Esophagus squamous epithelium (tissue), 5 donors: Measurements from ENCODE around the gene WDR19. TPM values are rescaled to one million over a fixed set of nuclear protein-coding genes. Genes with fewer than 3 reads are reported as not detected.
"Not testable (repeated sequence)": the region's sequence is repeated elsewhere in the genome, so short reads cannot be mapped to it uniquely, and the experiment has no call there.

Experiments
- DNase-seq: peaks from one replicate; lab custom pipeline; 2025; lab: John Stamatoyannopoulos, UW
- H3K27ac ChIP-seq, 4 donors: fragments of 200-600 bp; sonication (generic); one replicate each; pipeline ENCODE4 v1.5.1; 2016 to 2019; ENCODE audit warnings: mild to moderate bottlenecking in 1 of 4
- H3K27me3 ChIP-seq, 4 donors: fragments of 200-600 bp; sonication (generic); 1 replicate in 3 of 4; 2 replicates in 1 of 4; pipeline versions ENCODE4 v1.5.1 to v1.6.0; 2017 to 2021; ENCODE audit warnings: antibody characterized with exemption in 1 of 4
- H3K36me3 ChIP-seq, 3 donors: fragments of 200-600 bp; sonication (generic); one replicate each; pipeline ENCODE4 v1.5.1; 2016 to 2019
- H3K4me1 ChIP-seq, 3 donors: fragments of 200-600 bp; sonication (generic); one replicate each; pipeline ENCODE4 v1.5.1; 2017 to 2019
- H3K4me3 ChIP-seq, 4 donors: fragments of 200-600 bp; sonication (generic); 1 replicate in 3 of 4; 2 replicates in 1 of 4; pipeline ENCODE4 v1.5.1; 2016 to 2019; ENCODE audit warnings: mild to moderate bottlenecking in 2 of 4, moderate library complexity in 1 of 4
- H3K9me3 ChIP-seq, 3 donors: fragments of 200-600 bp; sonication (generic); one replicate each; pipeline ENCODE4 v1.5.1; 2016 to 2019
- POLR2A ChIP-seq, 4 donors: fragments of 450-650 bp; IDR thresholded peaks; one replicate each; pipeline ENCODE4 v1.6.1; 2017; ENCODE audit warnings: antibody characterized with exemption in 4 of 4, mild to moderate bottlenecking in 4 of 4, moderate library complexity in 3 of 4
- WGBS, 2 donors: methylation state at CpG; one replicate each; pipeline ENCODE4 v1.1.5; 2018; 5-methylcytosine and 5-hydroxymethylcytosine counted together
- intact Hi-C: fragments of 100-400 bp; cut with DNase I; formaldehyde crosslinking; loops from one replicate; pipeline ENCODE4 v1.15.0; 2022
- total RNA-seq, 4 donors: library from RNA; depleted of rRNA; stranded (reverse); fragments of >200 nt; gene quantifications; one replicate each; pipeline ENCODE4 v1.1.0, GENCODE V29; 2016
- TF ChIP-seq, protein P1 (sequence below), 6 experiments: fragments of 450-650 bp in 4 of 6; fragments of 200-600 bp in 2 of 6; sonication (generic) in 2 of 6; IDR thresholded peaks; one replicate each; pipeline ENCODE4 v1.5.1; 2016 to 2019; ENCODE audit warnings: antibody characterized with exemption in 6 of 6, mild to moderate bottlenecking in 4 of 6, moderate library complexity in 4 of 6
- donor health status: DM: yes; HTN: yes; CAD: no.

Gene WDR19
- 10 to 100 TPM in 3 of 4 donors, 1 to 10 TPM in 1; 9.1 to 34.7 (median 10.4) TPM for total RNA-seq

- DNase-seq = peak; percentile 96
- intact Hi-C loops = no loop called here
- Histone ChIP-seq H3K27me3 (no peaks in the 10 kb centered on the region), H3K4me1 (peaks cover 0 to 18% (median 13%) of the 10 kb centered on the region in 3 donors), H3K9me3 (no peaks in the 10 kb centered on the region), H3K27ac (peak within 1 kb of the TSS; percentile 72 to 86 (median 79)), H3K36me3 (peaks cover 0 to 7% (median 0%) of the 10 kb centered on the region in 3 donors), H3K4me3 (peak within 1 kb of the TSS; percentile 73 to 87 (median 81))
- peak in 2 of 4 donors; percentile 25 to 38 for TF ChIP-seq POLR2A (IDR thresholded peaks at IDR 0.05)
- TF ChIP-seq, protein P1, sequence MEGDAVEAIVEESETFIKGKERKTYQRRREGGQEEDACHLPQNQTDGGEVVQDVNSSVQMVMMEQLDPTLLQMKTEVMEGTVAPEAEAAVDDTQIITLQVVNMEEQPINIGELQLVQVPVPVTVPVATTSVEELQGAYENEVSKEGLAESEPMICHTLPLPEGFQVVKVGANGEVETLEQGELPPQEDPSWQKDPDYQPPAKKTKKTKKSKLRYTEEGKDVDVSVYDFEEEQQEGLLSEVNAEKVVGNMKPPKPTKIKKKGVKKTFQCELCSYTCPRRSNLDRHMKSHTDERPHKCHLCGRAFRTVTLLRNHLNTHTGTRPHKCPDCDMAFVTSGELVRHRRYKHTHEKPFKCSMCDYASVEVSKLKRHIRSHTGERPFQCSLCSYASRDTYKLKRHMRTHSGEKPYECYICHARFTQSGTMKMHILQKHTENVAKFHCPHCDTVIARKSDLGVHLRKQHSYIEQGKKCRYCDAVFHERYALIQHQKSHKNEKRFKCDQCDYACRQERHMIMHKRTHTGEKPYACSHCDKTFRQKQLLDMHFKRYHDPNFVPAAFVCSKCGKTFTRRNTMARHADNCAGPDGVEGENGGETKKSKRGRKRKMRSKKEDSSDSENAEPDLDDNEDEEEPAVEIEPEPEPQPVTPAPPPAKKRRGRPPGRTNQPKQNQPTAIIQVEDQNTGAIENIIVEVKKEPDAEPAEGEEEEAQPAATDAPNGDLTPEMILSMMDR (IDR thresholded peaks at IDR 0.05) = peak; percentile 17 to 50 (median 48)
- 1% methylated on average over 22 to 25 of the region's 48 CpGs for WGBS, 2 donors
These were observed at the start of gene WDR19 for GRCh38 chr4:39181905-39182638. TSS of gene WDR19 (plus strand) at chr4:39182529. CDS start at chr4:39182558, 29 bp downstream.

DNA sequence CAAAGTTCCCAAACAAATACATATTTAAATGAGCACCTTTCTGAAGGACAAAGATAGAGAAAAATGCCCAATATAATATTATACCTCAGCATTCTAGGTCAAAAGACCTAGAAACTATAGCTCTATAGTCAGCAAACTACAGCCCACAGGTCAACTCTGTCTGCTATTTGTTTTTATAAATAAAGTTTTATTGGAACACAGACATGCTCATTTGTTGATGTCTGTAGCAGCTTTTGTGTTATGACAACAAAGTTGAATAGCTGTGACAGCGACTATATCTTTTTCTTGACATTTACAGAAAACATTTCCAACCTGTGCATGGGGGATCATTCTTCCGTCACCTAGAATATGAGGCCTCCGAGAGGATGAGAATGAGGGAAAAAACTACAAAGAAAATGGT, 48.7 kb upstream of the WDR19 start:
- Histone ChIP-seq H3K9me3 (no peaks in the 10 kb centered on the region), H3K4me1 (peaks cover 0 to 8% (median 8%) of the 10 kb centered on the region in 3 donors), H3K27ac (no peak overlapping the region), H3K4me3 (no peak overlapping the region), H3K27me3 (no peaks in the 10 kb centered on the region), H3K36me3 (no peaks in the 10 kb centered on the region)
- 95 to 97% methylated on average over 3 of the region's 3 CpGs for WGBS, 2 donors
- TF ChIP-seq, protein P1 (IDR thresholded peaks at IDR 0.05) = no peak
- TF ChIP-seq POLR2A (IDR thresholded peaks at IDR 0.05) = no peak
- no peak for DNase-seq
- intact Hi-C loops = loop anchor here (10.0 kb wide), 1 partner anchor 369 kb away; no protein-coding TSS in a partner anchor

GRCh38 chr4:39134683-39135306, 47.5 kb upstream of the WDR19 start:
- H3K4me1 ChIP-seq = peaks cover 0 to 8% (median 8%) of the 10 kb centered on the region in 3 donors
- no peaks in the 10 kb centered on the region for H3K27me3 ChIP-seq
- TF ChIP-seq, protein P1 (IDR thresholded peaks at IDR 0.05) = no peak
- TF ChIP-seq POLR2A (IDR thresholded peaks at IDR 0.05) = no peak
- 34 to 36% methylated on average over 2 of the region's 2 CpGs for WGBS, 2 donors
- peak overlapping the region in 1 of 4 donors; percentile 15 for H3K4me3 ChIP-seq
- no peaks in the 10 kb centered on the region for H3K9me3 ChIP-seq
- intact Hi-C loops = loop anchor here (5.0 to 10.0 kb wide), 2 partner anchors 232 to 370 kb away; no protein-coding TSS in a partner anchor
- no peak for DNase-seq
- H3K27ac ChIP-seq = no peak overlapping the region
- no peaks in the 10 kb centered on the region for H3K36me3 ChIP-seq

- not testable (repeated sequence) for H3K4me1 ChIP-seq, H3K36me3 ChIP-seq, H3K27ac ChIP-seq, H3K4me3 ChIP-seq, DNase-seq, H3K27me3 ChIP-seq, H3K9me3 ChIP-seq
- intact Hi-C loops = loop anchor here (5.0 to 10.0 kb wide), 2 partner anchors 236 to 373 kb away; no protein-coding TSS in a partner anchor
- WGBS, 2 donors = 77 to 100% methylated on average over 3 of the region's 3 CpGs
These were observed 44.1 kb upstream of the WDR19 start for GRCh38 chr4:39138227-39138626.

DNA sequence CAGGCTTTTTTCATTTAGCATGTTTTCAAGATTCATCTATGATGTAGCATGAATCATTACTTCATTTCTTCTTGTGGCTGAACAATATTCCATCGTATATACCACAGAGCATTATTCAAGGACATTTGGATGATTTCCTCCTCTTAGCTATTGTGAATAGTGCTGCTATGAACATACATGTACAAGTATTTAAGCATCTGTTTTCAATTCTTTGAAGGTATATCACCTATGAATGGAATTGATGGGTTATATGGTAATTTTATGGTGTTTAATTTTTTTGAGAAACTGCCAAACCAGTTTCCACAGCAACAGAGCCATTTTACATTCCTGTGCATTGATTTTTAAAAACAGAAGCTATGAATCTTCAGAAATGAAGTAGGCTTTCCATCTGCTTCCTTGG, 36.1 kb upstream of the WDR19 start:
- DNase-seq = no peak
- Histone ChIP-seq H3K4me3 (no peak overlapping the region), H3K9me3 (no peaks in the 10 kb centered on the region), H3K36me3 (no peaks in the 10 kb centered on the region), H3K4me1 (no peaks in the 10 kb centered on the region), H3K27ac (no peak overlapping the region), H3K27me3 (no peaks in the 10 kb centered on the region)
- intact Hi-C loops = no loop called here
- TF ChIP-seq, protein P1 (IDR thresholded peaks at IDR 0.05) = no peak
- no peak for TF ChIP-seq POLR2A (IDR thresholded peaks at IDR 0.05)
- WGBS, 2 donors = 78 to 86% methylated on average over 1 of the region's 1 CpG
